Omental fat pad (tissue), 4 donors: Measurements from ENCODE around the gene CFLAR. TPM values are rescaled to one million over a fixed set of nuclear protein-coding genes. Genes with fewer than 3 reads are reported as not detected.
A peak's percentile ranks its signal among the peaks of the same experiment; 100 is the strongest.
"Not testable (repeated sequence)": the region's sequence is repeated elsewhere in the genome, so short reads cannot be mapped to it uniquely, and the experiment has no call there.

Experiments
- ATAC-seq: fragments of 150-250 bp; one replicate; pipeline ENCODE4 v1.9.1; 2016; ENCODE audit warnings: mild to moderate bottlenecking, moderate library complexity; ENCODE audit not compliant: low FRiP score
- DNase-seq: peaks from one replicate; pipeline ENCODE4 v3.0.0-alpha.2; 2019; ENCODE audit warnings: low spot score
- CTCF ChIP-seq, 3 donors: fragments of 450-650 bp; IDR thresholded peaks; one replicate each; pipeline ENCODE4 v1.5.1; 2016 to 2017; ENCODE audit warnings: antibody characterized with exemption in 3 of 3, mild to moderate bottlenecking in 3 of 3, moderate library complexity in 2 of 3
- total RNA-seq, 4 donors: library from RNA; depleted of rRNA; stranded (reverse); fragments of >200 nt; gene quantifications; one replicate each; pipeline ENCODE4 v1.1.0, GENCODE V29; 2016

Gene CFLAR
- total RNA-seq, 4 donors from 2014 or later: 204 to 455 (median 293) TPM

- no peak for TF ChIP-seq CTCF (IDR thresholded peaks at IDR 0.05)
- DNase-seq (no peak), ATAC-seq (peak; percentile 85)
Observed at GRCh38 chr2:201149064-201149820, 33.3 kb downstream of the CFLAR start.

- DNase-seq, ATAC-seq: not testable (repeated sequence)
Observed at GRCh38 chr2:201149821-201150165, 33.8 kb downstream of the CFLAR start.

- no peak for TF ChIP-seq CTCF (IDR thresholded peaks at IDR 0.05)
- no peak for DNase-seq
- no peak for ATAC-seq
Observed at GRCh38 chr2:201150454-201151020, 34.6 kb downstream of the CFLAR start.

- no peak for TF ChIP-seq CTCF (IDR thresholded peaks at IDR 0.05)
- ATAC-seq: peak; percentile 62
- DNase-seq: no peak
Observed at GRCh38 chr2:201151127-201151981, 35.4 kb downstream of the CFLAR start.

GRCh38 chr2:201152517-201152916 lies 36.6 kb downstream of the CFLAR start:
- ATAC-seq (no peak), DNase-seq (no peak)
- TF ChIP-seq CTCF (IDR thresholded peaks at IDR 0.05): no peak

- no peak for ATAC-seq
- TF ChIP-seq CTCF (IDR thresholded peaks at IDR 0.05): no peak
- DNase-seq: no peak
Observed at GRCh38 chr2:201152999-201153815, 37.2 kb downstream of the CFLAR start.
